Measurements from ENCODE around the gene UGDH. TPM values are rescaled to one million over a fixed set of nuclear protein-coding genes. Genes with fewer than 3 reads are reported as not detected.

UGDH gene
- total RNA-seq, 2 experiments from 2014 or later, result 29.2 to 37.4 TPM

DNA sequence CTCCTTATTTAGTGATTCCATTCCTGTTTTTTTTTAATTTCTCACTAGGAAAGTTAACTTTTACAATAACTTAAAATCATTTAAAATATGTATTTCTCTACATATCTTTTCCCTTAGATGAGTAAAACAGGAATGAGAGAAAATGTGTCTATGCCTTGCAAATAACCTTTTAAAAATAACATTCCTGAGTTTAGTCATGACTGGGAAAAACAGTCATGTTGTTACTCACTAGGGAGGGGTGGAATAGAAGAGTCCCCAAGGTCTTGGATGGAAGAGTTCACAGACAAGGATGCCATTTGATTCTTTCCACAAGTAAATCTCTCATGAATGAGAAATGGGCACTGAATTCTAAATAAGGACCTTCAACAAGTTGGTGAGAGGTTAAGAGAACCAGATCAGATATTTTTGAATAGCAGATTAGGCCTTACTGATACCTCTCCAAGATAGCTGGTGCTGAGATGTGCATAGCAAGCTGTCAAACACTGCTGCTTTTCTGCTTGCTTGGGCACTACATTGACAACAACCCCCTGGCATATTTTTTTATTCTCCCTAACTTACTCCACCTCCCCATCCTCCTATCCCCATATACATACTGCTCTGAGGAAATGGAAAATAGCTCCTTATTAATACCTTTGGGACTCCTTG, 25.1 kb downstream of the UGDH start:
- CTCF ChIA-PET, result no interaction called here
- POLR2A ChIA-PET, result interaction anchor here (0.7 kb wide), 1 partner anchor 139 kb away, joined by 3 read pairs; no protein-coding TSS in a partner anchor

DNA sequence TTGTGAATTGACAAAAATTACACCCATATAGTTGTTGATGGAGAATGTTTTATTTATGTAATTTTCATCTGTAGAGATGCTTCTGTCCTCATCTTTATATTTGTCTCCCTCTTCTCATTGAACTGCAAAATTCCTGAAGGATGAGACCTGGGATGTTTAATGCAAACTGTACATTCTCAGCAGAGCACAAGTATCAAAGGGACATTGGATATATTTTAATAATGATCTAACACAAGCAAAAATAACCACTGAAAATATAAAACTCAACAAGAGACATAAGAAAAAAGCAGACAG, 28.6 kb downstream of the UGDH start:
- ChIA-PET CTCF (no interaction called here), POLR2A (no interaction called here)

DNA sequence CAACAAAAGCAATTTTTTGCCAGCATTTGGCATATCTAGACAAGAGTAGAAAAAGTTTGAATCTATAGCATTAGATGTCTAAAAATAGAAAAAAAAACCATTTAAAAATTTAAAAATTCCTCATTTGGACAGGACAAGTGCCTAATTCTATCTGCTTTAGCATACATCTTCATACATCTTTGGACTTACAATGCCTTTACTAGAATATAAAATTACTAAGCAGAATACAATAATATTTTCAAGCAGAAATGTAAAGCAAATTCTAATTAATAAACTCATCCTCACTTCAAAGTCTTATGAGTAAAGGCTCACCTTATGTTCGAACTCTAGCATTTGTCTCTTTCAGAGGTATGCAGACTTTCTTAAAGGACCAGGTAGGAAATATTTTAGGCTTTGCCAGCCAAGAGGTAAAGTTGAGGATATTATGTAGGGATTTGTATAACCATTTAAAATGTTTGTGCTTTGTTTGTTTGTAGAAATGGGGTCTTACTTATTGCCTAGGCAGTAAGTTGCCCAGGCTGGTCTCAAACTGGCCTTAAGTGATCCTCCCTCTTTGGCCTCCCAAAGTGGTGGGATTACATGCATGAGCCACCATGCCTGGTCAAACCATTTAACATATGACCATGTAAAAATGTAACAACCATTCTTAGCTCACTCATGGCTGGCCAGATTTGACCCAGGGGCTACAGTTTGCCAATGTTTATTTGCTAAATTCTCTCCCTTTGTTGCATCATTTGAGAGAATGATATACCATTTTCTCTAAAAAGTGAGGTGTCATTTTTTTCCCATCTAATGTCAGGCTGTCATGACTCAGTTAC, 29.1 kb downstream of the UGDH start:
- CTCF ChIA-PET, result no interaction called here
- POLR2A ChIA-PET, result no interaction called here

DNA sequence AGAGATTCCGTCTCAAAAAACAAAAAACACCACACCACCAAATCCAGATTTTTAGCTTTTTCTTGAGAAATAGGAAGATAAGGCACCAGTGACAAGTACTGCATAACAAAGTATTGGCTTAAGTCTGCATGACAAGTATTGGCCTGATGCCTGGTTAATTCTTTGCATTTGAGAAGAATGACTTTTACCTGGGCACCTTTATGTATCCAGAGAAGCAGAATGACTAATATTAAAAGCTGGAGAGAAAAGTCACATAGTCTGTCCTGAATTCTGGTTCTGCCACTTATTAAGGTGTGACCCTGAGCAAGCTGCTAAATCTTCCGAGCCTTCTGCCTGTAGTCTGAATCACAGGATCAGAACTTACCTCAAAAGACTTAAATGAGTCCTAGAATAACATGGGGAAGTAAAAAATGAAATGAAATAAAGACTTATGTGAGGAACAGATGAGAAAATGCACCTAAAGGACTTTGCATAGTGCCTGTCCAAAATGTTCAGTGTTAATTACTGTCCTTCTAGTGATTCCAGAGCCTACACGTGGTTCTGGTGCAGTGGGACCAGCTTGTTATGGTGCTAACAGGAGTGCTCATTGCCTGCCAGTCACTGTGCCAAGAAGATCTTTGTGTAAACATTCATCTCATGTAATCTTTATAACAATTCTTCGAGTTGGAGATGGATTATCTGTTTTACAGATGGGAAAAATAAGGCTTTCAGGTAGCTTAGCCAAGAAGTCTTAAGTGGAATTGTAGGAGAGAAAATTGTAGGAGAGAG, 31.6 kb downstream of the UGDH start:
- ChIA-PET CTCF (interaction anchor here (0.6 kb wide), 1 partner anchor 97 kb away, joined by 3 read pairs; no protein-coding TSS in a partner anchor), POLR2A (no interaction called here)

DNA sequence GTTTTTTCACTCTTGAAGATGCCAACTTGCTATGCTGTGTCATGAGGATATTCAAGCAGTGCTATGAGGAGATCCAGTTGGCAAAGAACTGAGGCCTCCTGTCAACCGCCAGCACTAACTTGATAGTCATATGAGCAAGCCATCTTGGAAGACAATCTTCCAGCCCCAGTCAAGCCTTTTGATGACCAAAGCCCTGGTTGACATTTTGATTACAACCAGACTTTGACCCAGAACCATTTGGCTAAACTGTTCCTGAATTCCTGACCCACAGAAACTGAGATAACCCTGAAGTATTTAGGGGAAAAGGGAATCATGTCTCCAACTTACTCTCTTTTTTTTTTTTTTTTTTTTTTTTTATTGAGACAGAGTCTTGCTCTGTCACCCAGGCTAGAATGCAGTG, 32.9 kb downstream of the UGDH start:
- CTCF ChIA-PET, result no interaction called here
- POLR2A ChIA-PET, result no interaction called here

DNA sequence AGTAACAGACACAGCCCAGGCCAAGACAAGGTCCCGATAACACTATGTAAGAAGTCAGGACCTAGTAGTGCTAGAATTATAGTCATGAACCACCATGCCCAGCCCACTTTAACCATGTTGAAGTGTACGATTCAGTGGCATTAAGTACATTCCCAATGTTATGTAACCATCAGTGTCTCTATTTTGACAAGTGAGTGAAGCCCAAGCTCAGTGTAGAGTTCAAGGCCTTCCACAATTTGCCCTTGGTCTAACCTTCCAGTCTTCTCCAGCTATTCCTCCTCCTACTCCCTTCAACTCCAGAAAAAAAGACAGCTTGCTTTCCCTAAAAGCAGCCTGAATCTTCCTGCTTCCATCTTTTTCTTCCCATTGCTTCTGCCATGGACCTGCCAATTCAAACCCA, 36.9 kb downstream of the UGDH start:
- POLR2A ChIA-PET, result no interaction called here
- CTCF ChIA-PET, result no interaction called here

DNA sequence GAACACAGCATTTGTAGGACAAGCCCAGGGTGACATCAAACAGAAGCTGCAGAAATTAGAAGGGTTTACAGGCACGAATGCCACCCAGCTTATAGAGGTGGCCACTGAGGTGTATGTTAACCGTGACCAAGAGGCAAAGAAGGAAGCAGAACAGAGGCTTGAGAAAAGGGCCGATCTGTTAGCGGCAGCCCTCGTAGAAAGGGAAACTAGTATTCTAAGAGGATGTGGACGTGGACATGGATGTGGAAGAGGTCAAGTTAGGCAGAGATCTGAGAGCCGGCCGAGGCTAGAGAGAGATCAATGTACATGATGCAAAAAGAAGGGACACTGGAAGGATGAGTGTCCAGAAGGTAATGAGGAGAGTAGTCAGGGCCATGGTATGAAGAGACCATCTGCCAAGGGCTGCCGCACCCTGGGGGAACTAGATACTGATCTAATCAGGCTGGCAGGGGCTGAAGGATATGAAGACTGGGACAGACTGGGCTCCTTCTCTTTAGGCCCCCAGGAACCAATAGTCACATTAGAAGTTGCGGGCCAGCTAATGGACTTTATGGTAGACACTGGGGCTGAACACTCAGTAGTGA, 40.9 kb downstream of the UGDH start:
- POLR2A ChIA-PET, result no interaction called here
- CTCF ChIA-PET, result no interaction called here

DNA sequence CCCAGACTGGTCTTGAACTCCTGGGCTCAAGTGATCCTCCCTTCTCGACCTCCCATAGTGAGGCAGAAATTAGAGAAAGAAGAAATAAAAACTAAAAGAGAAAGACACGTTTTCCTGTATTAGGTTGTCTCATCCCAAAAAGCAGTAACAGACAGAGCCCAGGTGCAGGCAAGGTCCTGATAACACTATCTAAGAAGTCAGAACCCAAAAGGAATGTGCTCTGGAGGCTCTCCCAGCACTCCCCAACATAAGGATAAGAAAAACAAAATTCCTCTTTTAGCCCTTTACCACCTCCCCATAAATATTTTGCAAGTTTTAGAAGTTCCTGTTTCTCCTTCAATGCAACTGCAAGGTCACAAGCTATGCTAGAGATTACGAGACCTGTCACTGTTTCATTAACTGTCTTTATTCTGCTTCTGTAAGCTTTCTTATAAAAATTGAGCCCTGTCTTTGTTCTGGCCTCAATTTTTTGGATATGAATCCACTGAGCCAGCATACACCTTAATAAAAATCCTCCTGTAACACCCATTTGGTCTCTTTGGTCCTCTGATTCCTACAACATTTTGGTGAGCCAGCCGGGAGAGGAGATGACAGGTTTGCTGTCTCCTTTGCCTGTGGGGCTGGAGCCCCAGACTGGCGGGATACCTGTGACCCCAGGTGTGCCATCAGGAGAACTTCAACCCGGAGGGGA, 42.5 kb downstream of the UGDH start:
- ChIA-PET CTCF (no interaction called here), POLR2A (no interaction called here)

DNA sequence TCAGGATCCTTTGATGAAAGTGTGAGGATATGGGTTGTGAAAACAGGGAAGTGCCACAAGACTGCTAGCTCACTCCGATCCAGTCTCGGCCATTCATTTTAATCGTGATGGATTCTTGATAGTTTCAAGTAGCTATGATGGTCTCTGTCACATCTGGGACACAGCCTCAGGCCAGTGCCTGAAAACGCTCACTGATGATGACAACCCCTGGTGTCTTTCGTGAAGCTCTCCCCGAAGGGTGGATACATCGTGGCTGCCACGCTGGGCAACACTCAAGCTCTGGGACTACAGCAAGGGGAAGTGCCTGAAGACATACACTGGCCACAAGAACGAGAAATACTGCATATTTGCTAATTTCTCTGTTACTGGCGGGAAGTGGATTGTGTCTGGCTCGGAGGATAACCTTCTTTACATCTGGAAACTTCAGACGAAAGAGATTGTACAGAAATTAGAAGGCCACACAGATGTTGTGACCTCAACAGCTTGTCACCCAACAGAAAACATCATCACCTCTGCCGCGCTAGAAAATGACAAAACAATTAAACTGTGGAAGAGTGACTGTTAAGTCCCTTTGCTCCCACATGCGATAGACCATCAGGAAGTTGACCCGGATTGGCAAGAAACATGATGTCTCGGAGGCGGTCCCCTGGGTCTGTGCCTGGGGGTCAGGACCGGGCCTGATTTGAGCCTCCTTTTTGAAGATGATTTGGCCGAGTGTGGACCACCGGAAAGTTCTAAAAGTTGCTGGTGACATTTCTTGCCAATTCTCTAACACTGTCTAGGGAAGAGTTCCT, 46.1 kb downstream of the UGDH start:
- ChIA-PET CTCF (no interaction called here), POLR2A (no interaction called here)

DNA sequence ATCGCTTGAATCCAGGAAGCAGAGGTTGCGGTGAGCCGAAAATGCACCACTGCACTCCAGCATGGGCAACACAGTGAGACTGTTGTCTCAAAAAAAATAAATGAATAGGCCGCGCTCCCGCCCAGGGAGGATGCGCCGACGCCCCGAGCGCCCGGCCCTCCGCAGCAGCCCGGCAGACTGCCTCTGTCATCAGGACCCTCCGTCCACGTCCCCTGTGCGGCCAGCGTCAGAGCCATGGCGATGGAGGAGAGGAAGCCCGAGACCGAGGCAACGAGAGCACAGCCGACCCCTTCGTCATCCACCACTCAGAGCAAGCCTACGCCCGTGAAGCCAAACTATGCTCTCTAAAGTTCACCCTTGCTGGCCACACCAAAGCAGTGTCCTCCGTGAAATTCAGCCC, 47.0 kb downstream of the UGDH start:
- POLR2A ChIA-PET, result no interaction called here

DNA sequence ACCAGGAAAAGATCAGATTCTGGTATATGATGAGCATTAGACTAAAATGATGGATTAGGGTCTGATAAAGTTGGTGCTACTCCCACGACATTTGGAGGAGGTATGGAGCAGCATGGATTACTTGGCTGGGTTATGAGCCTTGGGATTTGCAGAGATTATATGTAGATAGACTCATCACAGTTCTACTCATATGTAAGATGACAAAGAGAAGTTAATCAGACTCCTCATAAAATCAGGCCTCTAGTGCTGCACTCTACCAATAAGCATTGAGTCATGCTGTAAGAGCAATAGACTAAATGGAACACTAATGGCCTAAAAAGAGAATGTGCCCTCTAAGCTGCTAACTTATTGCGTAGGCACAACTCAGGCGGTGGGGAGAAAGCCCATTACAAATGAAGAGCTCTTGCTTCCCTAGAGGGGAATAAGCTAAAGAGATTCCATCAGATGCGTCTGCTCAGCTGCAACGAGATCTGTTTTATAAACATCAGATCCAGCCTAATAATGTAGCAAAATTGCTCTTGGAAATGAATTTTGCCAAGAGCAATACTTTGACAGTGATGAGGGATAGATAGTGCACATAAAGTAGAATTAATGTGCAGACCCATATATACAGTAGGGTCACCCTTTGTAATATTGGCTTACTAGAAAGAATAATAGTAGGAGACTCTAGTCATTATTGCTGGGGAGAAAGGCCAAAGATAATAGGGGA, 50.9 kb downstream of the UGDH start:
- POLR2A ChIA-PET, result no interaction called here
- CTCF ChIA-PET, result no interaction called here

More for the DNA sequence above, 47.0 kb downstream of the UGDH start:
- CTCF ChIA-PET, result no interaction called here

DNA sequence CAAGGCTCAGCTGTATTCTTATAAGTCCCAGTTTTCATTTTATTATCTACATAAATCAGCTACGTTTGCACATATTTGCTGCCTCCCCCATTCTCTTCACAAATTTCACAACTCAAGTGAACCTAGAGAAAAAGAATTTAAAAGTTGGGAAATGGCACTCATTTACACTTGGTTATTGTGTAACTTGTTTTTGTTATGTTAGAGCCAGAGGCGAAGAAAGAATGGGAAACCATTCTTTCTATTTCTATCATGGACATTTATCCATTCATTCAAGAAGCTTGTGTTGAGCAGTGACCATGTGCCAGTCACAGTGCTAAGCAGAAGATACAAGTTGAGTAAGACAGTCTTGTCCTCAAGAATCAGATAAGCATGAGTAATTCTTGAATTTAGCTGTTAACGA, 54.8 kb downstream of the UGDH start:
- ChIA-PET POLR2A (no interaction called here), CTCF (interaction anchor here (0.6 kb wide), 1 partner anchor 902 kb away, joined by 4 read pairs; no protein-coding TSS in a partner anchor)

DNA sequence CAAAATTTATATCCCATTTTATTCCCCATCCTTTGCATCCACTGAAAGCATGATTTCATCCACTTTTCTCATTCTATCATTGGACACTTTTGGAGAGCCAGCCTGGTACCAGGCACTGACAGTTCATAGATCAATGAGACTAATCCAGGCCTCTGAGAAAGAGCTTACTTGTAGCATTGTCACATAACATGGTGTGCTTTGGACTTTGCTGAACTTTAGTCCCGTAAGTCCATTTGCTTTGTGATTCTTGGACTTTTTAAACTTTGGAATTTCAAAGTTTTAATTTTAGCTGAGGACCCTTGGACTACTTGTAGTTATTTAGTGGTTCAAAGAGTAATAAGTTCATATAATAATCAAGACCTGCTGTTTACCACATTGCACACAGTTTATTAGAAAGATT, 56.8 kb downstream of the UGDH start:
- CTCF ChIA-PET, result no interaction called here
- POLR2A ChIA-PET, result no interaction called here

DNA sequence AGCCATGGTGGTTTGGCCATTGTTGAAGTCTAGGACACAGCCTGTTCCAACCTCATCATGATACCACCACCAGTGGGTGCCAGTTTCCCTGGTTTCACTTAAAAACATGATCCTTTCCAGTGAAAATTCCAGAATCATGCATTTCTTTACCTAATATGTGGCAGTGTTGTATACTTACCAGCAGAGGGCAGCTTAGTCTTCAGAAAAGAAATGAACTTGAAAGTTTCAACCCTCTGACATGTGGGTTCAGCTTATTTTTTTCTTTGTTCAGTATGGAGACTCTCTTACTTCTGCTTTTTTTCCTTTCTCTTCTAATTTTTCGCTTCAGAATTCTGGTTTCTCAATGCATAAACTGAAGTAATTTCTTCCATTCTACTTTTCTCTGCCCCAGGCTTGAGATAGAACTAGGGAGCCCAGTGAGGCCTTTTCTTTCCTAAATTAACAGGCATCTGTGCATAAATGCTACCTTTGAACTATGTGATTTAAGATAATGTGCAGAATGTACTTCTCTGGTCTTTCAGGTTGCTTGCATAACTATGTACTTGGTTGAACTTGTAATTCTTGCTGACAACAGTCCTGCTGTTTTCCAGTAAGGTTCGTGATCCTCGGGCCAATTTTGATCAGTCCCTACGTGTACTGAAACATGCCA, 57.7 kb downstream of the UGDH start:
- ChIA-PET POLR2A (interaction anchor here (0.5 to 1.3 kb wide), 4 partner anchors 10 to 142 kb away, joined by 3 to 11 read pairs (median 5); partner anchors contain the start of genes LIAS and RPL9), CTCF (interaction anchor here (0.5 to 1.7 kb wide), 12 partner anchors 9 to 478 kb away, joined by 3 to 7 read pairs (median 4); partner anchors contain the start of genes UBE2K and UGDH)

DNA sequence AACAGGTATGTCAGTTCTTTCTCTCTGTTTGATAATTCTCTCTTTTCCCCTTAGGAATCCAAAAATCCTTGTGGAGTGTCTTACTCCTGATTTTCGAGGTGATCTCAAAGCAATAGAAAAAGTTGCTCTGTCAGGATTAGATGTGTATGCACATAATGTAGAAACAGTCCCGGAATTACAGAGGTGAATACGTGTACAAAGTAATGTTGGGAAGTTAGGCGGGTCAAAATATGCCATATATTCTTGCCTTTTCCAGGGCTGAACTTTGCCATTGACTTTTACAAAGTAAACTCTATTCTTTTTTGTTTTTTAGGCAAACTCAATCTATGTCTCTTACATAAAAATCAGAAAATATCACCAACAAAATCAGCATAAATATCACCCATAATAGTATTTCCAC, 59.8 kb downstream of the UGDH start:
- POLR2A ChIA-PET, result no interaction called here
- CTCF ChIA-PET, result no interaction called here

DNA sequence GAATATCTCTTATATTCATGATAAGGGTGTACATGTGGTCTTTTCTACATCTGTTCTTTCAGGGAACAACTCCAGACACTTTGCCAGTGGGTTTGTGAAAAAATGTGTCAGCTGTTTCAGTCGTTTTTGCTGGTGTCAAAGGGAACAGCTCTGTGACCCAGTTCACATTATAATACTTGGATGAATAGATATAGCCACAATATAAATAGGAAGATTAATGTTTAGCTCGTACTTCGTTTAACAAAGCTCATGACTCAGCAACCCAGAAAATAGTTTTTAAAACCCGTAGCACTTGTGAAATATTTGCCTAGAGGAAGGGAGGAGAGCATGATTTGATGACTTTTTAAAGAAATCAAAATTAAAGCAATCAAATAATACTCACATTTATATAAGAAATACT, 60.5 kb downstream of the UGDH start:
- ChIA-PET CTCF (interaction anchor here (1.4 to 1.5 kb wide), 3 partner anchors 172 to 564 kb away, joined by 3 to 4 read pairs (median 3); partner anchors contain the start of gene SMIM14), POLR2A (no interaction called here)

DNA sequence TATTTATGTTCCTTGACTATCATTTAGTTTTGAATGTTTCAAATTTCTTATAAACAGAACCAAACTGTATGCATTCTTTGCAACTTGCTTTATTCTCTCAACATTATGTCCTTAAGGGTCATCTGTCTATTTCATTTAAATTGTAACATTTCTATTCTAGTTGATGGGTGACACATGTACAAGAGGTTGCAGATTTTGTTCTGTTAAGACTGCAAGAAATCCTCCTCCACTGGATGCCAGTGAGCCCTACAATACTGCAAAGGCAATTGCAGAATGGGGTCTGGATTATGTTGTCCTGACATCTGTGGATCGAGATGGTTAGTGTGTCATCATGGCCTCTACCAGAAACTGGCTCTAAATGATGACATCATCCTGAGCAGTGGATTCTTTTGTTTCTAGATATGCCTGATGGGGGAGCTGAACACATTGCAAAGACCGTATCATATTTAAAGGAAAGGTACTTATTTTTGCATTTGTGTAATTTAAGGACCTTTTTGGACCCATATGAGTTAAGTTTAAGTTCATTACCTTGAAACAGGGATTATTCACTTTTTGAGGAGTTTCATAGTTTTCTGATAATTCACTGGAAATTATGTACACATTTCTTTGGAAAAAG, 62.2 kb downstream of the UGDH start:
- ChIA-PET CTCF (interaction anchor here (1.5 kb wide), 1 partner anchor 562 kb away, joined by 3 read pairs; no protein-coding TSS in a partner anchor), POLR2A (no interaction called here)
